ENCODE measurements around the gene PRCD.

PRCD gene

DNA sequence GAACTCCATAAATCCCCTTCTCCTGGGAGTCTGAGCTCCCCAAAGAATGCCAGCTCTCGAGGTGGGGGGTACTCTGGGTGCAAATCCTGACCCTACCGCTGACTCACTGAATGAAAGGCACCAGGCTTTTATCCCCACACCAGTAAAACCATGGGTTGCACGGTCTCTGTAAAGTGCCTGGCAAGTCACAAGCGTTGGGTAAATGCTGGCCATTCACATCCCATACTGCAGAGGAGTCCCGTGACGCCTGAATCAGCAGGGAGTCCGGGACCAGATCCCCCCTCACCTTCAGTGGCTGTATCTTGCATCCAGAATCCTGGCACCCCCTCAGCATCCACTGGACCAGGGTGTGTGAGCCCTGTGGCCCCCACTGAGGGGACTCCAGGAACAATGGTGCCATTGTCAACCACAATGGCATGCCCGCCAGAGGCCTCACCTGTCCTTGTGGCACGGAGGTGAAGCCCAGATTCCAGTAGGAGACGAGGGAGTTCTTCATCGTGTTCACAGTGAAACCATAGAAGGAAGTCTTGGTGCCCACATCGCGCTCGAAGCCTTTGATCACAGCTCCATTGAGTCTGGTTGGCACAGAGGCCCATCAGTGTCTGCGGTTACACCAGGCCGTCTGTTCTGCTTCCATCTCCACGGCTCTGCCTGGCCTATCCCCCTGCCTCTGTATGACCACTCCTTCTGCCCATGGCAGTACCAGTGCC is 32.5 kb downstream of the PRCD start:
- DNase-seq (ENCODE audit: low read depth) = no peak
- H3K4me3 ChIP-seq (ENCODE audit: low read depth, low read length) = no peak overlapping the region
- TF ChIP-seq, protein P1, sequence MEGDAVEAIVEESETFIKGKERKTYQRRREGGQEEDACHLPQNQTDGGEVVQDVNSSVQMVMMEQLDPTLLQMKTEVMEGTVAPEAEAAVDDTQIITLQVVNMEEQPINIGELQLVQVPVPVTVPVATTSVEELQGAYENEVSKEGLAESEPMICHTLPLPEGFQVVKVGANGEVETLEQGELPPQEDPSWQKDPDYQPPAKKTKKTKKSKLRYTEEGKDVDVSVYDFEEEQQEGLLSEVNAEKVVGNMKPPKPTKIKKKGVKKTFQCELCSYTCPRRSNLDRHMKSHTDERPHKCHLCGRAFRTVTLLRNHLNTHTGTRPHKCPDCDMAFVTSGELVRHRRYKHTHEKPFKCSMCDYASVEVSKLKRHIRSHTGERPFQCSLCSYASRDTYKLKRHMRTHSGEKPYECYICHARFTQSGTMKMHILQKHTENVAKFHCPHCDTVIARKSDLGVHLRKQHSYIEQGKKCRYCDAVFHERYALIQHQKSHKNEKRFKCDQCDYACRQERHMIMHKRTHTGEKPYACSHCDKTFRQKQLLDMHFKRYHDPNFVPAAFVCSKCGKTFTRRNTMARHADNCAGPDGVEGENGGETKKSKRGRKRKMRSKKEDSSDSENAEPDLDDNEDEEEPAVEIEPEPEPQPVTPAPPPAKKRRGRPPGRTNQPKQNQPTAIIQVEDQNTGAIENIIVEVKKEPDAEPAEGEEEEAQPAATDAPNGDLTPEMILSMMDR (IDR thresholded peaks at IDR 0.05; ENCODE audit: control insufficient read depth, extremely low read depth, insufficient read depth) = no peak

DNA sequence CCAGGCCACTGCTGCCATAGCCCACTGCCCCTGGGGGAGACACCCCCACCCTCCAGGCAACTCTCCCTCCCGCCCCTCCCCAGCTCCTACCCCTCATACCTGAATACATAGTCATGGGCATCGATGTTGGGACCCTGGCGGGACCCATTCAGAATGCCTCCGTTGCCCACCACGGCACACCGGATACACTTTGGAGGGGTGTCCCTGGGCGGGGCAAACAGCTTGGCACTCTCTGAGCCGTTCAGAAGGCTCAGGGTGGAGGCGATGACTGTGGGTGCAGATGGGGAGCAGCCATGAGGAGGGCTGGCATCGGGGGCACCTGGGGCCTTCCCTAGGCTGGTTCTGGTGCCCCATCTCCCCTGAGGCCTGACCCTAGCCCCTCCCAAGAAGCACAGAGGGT is 33.3 kb downstream of the PRCD start:
- TF ChIP-seq, protein P1 (IDR thresholded peaks at IDR 0.05; ENCODE audit: control insufficient read depth, extremely low read depth, insufficient read depth) = no peak
- DNase-seq (ENCODE audit: low read depth) = no peak
- no peak overlapping the region for H3K4me3 ChIP-seq (ENCODE audit: low read depth, low read length)

DNA sequence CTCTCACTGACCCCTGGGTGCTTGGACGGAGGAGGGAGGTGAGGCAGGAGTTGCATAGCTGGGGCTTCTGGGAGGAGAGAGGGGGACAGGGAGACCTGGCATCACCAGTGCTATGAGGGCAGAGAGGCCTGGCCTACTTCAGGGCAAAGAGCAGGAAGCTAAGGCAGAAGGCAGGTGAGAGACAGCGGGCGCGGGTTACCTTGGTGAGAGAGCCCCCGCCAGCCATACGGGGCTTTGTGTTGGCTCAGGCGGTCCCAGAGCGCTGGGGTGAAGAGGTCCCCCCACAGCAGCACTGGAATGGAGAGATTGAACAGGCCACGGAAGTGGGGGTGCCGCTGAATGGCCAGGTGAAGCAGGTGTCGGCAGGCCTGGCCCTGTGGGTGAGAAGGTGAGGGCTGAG is 34.3 kb downstream of the PRCD start:
- no peak overlapping the region for H3K4me3 ChIP-seq (ENCODE audit: low read depth, low read length)
- no peak for DNase-seq (ENCODE audit: low read depth)
- TF ChIP-seq, protein P1 (IDR thresholded peaks at IDR 0.05; ENCODE audit: control insufficient read depth, extremely low read depth, insufficient read depth) = no peak

DNA sequence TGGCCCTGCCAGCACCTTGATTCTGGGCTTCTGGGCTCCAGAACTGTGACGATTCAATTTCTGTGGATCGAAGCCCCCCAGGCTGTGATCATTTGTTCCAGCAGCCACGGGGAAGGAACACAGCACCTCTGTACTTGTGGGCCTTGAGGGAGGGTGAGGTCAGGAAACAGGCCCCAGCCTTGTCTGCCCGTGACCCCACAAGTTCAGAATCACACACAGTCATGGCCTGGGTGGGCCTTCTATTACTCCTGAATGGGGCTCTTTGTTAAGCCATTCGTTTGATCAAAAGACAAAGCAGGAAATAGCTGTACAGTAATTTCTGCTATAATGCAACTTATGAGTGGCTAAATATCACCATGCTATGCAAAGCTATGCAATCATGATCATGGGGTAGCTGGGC is 35.7 kb downstream of the PRCD start:
- TF ChIP-seq, protein P1 (IDR thresholded peaks at IDR 0.05; ENCODE audit: control insufficient read depth, extremely low read depth, insufficient read depth) = no peak
- no peak for DNase-seq (ENCODE audit: low read depth)
- no peak overlapping the region for H3K4me3 ChIP-seq (ENCODE audit: low read depth, low read length)

DNA sequence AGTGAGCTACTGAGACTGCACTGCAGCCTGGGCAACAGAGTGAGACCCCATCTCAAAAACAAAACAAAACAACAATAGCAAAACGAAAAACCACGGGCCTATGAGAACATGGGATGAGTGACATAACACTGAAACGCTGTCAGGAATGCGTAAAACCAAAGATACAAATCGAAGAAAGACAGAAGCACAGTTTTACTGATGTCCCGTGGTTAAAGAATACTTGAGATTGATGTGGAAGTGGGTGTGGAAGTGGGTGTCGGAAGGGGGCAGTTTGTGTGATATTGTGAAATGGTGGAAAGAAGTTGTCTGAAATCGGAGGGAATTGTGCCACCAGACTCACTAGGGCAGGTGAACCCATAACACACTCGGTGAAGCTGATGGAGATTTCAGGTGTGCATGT is 36.3 kb downstream of the PRCD start:
- TF ChIP-seq, protein P1 (IDR thresholded peaks at IDR 0.05; ENCODE audit: control insufficient read depth, extremely low read depth, insufficient read depth) = no peak
- DNase-seq (ENCODE audit: low read depth) = no peak

DNA sequence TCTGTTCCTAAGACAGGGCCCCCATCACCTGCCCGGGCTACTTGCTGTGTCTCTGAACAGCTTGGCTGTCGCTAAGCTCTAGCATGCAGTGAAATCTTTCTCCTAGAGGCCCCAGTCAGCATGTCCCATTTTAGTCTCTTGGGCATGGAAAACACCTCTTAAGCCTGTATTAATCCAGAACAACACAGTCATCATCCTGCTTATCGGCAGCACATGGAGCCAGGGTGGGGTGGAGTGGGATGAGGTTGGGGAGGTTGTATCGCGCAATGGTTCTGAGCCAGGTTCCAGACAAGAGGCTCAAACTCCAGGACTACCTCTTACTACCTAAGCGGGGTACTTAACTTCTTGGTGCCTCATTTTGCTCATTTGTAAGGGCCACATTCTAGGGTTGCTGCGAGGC is 38.0 kb downstream of the PRCD start:
- no peak overlapping the region for H3K4me3 ChIP-seq (ENCODE audit: low read depth, low read length)
- no peak for DNase-seq (ENCODE audit: low read depth)
- TF ChIP-seq, protein P1 (IDR thresholded peaks at IDR 0.05; ENCODE audit: control insufficient read depth, extremely low read depth, insufficient read depth) = no peak

More for the DNA sequence above, 36.3 kb downstream of the PRCD start:
- no peak overlapping the region for H3K4me3 ChIP-seq (ENCODE audit: low read depth, low read length)

DNA sequence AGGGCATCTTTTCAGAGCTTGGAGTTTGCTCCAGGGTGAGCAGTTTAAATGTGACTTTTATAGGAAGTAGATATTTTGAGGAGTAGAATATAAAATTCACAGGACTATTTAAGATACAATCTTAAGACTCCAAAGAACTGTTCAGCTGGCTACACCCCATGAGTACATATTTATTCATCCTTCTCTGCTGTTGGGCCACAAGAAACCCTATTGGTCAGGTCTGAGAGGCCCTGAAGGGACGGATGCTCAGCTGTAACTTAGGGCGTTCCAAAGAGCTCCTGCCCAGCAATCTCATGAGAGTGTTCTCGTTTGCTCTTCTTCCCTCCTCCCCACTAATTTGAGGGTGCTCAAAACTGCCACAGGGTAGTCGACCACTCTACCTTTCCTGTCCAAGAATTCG is 38.5 kb downstream of the PRCD start:
- no peak for DNase-seq (ENCODE audit: low read depth)
- TF ChIP-seq, protein P1 (IDR thresholded peaks at IDR 0.05; ENCODE audit: control insufficient read depth, extremely low read depth, insufficient read depth) = no peak
- no peak overlapping the region for H3K4me3 ChIP-seq (ENCODE audit: low read depth, low read length)

All from LNCaP clone FGC (cell line).